CD4-positive, alpha-beta T cell treated with Interferon gamma for 1 hour (primary cell): Measurements from ENCODE around the gene TPCN2.

Source experiments
- DNase-seq: peaks from one replicate; pipeline ENCODE4 v3.0.0-alpha.2; 2020

TPCN2 gene

DNA sequence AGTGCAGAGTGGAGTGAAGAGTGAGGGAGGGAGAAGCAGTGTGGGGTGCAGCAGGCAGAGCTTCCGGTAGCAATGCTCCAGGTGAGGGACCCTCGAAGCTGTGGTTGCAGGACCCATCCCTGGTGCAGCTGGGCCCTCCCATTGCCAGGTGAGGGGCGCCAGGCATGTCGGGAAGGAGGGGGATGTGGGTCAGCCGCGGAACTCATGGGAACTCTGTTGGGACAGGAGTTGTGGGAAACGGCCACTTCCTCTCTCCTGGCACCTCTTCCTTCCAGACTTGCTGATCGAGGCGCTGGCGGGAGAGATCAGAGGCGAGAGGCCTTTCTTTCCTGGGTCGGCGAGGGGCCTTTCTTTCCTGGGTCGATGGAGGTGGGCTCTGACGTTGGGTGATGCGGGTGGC, 48.5 kb downstream of the TPCN2 start:
- DNase-seq, result no peak

DNA sequence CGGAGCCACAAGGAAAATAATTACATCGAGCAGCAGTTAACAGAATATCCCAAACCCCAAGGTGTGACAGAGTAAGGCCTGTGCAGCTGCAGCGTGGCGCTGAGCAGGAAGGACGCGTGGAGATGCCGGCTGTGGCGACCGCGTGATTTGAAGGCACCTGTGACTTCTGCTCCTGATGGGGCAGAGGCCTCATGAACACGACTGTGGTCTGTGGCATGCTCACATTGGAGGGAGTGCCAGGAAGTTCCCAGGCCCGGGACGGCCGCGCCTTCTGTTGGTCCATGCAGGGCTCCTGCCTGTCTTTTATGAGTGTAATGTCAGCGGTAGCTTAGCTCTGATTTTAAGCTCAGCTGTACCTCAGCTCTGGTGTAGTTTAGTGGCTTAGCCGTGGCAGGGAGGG, 50.4 kb downstream of the TPCN2 start:
- no peak for DNase-seq

DNA sequence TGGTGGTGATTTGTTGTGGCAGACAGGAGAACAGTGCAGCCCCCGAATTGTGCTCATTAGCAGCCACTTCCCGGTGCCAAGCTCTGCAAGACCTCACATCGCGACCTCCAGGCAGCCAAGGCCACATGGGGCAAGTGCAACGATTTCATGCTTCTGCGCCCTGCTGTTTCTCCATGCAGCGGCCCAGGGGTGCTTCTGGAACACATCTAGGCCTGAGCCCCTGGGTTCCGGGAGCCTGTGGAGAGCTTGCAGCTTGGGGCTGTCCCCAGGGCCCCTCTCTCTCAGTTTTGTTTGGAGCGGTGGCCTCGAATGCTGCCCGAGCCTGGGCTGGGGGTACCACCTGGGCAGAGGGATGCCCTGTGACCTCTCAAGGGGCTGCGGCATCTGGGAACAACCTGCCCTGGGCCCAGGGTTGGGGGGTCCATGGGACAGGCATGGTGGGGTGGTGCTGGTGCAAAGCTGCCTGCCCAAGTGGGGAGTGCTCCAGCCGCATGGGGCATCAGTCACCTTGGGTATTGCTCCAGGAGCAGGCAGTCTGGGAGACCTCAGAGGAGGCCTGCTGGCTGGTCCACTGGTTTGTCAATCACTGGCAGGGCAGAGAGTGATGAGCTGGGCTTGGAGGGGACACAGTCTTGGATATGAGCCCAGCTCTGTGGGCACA, 51.9 kb downstream of the TPCN2 start:
- no peak for DNase-seq

DNA sequence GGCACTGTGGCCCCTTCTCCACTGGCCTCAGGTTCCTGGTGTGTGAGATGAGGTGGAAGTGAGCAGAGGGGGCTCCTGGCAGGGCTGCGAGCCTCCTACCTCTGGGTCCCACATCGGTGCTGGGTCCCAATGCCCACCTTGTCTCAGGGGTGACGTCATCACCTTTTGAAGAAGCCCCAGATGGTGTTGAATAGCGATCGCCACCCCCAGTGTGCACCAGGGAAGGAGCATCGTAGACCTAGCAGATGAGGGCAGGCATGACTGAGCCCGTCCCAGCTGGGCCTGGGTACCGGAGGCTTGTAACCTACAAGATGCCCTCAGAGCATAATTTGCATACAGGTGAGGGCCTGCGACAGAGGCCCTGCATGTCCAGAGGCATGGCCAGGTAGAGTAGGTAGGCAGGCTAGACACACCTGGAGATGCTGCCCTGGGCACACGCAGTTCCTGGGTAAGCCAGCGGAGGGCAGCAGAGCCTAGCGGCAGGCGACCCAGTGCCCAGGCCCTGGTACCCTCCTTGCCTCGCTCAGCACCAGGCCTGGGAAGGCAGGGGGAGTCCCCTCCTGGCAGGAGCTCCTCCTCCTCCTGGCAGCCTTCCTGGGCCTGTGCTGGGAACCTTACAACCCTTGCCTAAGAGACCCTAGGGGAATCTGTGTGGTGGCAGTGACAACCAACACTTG, 52.5 kb downstream of the TPCN2 start:
- DNase-seq, result peak; percentile 68

DNA sequence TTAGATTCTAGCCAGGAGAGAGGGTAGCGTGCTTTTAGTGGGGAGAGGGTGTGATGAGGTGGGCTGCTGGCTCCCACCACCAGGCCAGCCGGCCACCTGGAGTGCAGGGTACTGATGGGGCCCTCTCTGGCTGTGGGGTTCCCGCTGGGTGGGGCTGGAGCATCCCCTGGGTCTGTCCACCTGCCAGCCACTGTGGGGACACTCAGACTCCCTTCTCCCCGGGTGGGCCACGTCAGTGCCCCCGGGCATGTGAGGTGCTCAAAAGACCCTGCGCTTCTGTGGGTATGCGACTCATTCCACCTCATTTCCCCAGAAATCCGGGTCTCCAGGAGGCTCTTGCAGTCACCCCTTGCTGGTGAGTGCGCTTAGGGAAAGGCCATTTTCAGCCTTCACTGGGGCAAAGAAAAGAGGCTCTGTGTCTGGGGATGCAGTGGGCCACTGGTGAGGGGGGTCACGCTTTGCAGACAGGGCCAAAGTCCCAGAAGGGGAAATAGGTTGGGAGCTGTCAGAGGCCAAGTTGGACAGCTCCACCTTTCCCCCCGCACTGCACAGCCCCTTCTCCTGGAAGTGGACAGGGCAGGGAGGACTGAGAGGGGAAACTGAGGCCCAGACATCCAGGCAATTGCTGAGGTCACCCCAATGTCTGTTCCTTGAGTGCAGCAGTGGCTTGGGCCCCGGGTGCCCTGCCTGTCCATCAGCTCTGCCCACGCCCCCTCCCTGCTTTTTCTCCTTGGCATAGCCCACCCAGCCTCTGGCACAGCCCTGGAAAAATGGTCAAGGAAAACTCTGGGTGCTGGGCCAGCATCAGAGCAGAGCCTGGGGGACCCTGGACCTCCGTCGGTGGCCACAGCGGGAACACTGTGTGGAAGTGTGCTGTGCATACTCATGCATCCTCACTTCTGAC, 53.3 kb downstream of the TPCN2 start:
- DNase-seq, result no peak

DNA sequence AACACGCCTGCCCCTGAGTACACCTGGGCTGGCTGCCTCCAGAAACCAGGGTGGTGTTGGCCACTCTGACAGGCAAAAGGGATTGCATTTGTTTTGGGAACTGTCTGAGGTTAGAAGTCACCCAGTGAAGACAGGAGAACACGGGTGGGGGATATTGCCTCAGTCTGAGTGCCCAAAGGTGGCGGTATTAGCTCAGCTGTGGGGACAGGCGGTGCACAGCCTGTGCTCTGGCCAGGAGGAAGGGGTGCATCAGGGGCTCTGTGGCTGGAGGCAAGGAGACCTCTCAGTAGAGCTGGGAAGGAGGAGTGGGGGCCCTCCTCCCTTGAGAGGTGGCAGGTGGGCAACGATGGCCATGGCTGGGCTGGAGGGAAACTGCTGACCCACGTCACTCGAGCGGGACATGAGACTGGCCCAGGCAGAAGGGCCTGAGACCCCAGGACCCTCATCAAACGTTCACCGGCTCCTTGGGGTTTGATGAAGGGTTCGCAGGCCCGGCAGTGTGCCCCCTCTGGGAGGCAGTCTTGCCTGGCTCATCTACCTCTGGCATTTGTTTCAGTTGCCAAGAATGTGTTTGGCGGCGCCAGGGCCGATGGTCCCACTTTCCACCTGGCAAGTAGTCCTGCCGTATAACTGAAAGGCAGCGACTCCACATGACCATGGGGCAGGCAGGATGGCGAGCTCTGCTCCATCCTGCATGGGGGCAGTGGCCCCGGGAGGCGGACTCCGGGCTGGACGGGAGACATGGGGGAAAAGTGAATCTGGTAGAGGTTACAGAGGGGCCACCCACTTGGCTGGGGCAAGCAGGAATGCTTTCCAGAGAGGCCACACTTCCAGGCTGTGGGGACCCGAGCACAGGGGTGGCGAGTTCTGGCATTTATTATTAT, 54.2 kb downstream of the TPCN2 start:
- DNase-seq, result no peak

DNA sequence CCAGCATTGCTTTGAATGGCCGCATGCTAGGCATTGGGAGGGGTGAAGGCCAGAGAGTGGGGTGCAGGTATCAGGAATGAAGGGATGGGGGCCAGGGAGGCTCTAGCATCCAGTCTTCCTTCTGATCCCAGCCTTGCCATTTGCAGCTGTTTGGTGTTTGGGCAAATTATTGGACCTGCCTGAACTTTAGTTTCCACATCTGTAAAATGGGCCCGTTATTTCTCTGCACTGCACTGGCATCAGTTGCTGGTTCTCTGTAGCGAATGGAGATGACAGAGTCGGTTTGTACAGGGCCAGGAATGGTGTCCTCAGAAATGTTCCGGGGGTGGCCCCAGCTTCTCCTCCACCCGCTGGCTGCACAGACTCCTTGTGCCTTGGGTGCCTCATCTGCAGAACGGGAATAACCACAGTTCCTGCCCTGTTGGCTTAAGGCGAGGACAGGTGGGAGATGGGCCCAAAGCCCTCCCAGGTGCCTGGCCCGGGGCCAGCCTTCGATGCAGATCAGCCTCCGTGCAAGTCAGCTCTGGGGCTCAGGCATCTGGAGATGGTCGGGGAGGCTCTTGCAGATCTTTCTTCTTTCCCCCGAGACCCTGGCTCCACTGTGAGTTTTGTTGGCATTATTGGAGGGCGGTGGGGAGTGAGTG, 55.6 kb downstream of the TPCN2 start:
- no peak for DNase-seq

DNA sequence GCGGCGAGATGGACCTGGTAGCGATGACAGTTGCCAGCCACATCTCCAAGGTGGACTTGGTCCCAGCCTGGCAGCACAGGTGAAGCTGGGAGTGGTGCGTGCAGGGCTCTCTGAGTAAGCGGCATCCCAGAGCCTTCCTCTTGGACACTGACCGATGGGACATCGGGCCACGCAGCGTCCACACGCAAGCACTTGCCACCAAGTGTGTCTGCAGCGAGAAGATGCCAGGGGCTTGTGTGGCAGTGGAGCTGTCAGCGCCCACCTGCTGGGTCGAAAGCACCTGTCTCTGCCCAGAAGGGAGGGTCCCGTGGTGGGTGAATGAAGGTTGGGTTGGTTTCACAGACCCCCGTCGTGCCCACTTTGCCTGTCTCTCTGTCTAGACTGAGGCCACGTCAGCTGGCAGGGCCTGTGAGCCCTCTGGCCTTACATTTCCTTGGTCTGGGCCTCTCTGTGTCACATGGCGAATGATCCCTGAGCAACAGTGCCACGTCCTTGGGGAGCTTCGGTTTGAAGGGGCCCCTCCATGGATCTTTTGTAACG, 56.2 kb downstream of the TPCN2 start:
- DNase-seq, result no peak

DNA sequence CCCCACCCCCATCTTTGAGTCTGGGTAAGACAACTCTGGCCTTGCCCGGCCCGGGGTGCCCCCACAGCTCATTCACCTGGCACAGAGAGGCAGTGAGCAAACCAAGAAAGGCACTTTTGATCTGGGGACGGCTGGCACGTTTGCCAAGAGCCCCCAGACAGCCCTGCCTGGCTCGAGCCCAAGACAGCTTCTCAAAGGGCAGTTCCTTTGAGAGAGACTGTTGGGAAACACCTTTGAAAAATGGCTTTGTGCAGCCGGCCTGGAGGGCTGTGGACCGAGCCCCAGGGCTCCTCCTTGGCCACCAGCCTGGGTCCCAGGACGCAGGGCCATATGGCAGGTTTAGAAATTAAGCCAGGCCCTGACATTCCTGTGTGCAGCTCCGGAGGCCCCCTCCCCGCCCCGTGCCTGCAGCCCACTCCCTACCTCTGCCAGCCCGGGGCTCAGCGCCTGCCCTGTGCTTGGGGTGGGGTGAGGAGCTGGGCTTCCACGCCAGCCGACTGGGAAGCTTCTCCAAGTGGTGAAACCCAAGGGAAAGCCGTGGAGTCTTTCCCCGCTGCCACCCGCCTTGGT, 56.8 kb downstream of the TPCN2 start:
- no peak for DNase-seq

DNA sequence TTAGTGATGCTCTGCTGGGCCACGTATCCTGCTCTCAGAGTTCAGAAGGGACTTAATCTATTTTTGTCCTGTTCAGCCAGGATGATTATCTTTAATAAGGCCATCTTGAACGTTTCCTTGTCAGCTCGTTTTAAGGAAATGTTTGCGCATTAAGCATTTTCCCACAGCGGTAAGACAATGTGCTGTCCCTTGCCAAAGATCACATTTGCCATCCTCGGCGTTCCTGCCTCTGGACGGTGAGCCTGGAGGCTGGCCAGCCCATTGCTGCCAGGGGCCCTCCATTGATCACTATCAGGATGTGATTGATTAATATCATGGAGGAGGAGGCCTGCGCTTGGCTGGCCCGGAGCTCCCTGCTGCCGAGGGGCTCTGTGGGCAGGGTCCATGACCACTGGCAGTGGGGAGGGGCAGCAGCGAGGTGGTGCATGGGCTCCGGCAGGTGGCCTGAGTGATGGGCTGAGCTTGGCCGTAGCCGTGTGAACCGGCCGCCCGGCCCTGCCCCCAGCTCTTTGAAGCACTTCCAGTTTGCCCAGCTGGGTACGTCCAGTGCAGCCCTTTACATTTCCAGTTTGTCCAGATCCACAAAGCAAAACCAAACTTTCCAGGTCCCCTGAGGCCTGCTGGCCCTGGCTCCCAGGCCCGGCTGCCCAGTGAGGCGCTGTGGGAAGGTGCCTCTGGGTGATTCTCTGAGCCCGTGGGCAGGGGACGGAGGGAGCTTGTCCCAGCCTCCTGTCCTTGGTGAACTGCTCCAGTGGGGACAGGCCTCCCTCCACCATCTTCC, 57.5 kb downstream of the TPCN2 start:
- no peak for DNase-seq

DNA sequence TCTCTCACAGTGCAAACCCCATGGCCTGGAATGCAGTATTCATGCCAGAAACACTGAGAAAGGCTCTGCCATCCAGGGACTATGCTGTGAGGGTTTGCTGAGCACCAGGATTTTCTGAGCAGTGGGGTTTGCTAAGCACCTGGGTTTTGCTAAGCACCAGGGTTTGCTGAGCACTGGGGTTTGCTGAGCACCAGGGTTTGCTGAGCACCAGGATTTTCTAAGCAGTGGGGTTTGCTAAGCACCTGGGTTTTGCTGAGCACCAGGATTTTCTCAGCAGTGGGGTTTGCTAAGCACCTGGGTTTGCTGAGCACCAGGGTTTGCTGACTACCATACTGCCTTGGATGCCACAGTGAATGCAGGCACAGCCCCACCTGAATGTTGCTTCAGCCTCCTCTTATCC, 58.7 kb downstream of the TPCN2 start:
- no peak for DNase-seq

DNA sequence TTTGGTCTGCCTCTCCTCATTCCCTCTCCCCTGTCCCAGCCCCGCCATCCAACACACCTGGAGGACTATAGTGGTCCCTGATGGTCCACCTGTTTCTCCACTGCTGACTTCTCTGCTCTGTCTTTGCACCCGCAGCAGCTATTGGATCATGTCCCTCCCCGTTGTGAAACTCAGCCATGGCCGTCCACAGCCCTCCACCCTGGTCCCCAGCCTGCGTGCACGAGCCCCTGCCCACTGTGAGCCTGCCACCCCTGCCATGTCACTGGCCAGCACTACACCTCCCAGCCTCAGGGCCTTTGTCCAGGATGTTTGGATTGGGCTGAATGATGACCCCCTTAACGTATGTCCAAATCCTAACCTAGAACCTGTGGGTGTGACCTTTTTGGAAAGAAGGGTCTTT, 59.3 kb downstream of the TPCN2 start:
- no peak for DNase-seq

DNA sequence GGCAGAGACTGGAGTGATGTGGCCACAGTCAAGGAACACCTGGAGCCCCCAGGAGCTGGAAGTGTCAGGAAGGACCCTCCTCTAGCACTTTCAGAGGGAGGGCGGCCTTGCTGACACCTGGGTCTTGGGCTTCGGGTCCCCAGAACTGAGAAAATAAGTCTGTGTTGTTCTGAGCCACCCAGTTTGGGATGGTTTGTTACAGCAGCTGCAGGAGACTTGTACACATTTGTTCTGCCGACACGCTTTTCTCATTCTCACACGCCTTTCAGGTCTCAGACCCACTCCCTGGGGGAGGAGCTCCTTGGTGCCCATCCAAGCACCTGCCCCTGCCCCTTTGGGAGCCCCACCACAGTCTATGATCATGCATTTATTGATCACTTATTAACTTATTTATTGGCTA, 59.8 kb downstream of the TPCN2 start:
- DNase-seq, result no peak

DNA sequence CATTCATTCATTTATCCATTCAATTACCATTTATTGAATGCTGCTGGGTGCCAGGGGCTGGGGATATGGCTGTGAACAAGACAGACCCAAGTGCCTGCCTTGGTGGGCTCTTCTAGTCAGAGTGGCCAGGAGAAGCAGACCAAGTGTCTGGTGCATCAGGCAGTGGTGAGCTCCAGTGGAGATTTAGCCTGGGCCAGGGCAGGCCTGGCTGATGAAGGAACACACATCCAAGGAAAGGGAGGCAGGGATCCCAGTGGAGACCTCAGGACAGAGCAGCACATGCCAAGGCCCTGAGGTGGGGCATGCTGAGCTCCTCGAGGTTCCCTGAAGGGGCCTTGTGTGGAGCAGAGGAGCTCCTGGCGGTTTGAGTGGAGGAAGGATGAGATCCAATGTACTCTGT, 60.4 kb downstream of the TPCN2 start:
- no peak for DNase-seq

DNA sequence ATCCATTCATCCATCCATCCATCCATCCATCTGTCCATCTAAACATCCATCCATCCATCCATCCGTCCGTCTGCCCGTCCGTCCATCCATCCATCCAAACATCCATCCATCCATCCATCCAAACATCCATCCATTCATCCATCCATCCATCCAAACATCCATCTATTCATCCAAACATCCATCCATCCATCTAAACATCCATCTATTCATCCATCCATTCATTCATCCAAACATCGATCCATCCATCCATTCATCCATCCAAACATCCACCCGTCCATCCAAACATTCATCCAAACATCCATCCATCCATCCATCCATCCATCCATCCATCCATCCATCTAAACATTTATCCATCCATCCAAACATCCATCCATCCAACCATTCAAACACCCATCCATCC, 61.7 kb downstream of the TPCN2 start:
- no peak for DNase-seq

DNA sequence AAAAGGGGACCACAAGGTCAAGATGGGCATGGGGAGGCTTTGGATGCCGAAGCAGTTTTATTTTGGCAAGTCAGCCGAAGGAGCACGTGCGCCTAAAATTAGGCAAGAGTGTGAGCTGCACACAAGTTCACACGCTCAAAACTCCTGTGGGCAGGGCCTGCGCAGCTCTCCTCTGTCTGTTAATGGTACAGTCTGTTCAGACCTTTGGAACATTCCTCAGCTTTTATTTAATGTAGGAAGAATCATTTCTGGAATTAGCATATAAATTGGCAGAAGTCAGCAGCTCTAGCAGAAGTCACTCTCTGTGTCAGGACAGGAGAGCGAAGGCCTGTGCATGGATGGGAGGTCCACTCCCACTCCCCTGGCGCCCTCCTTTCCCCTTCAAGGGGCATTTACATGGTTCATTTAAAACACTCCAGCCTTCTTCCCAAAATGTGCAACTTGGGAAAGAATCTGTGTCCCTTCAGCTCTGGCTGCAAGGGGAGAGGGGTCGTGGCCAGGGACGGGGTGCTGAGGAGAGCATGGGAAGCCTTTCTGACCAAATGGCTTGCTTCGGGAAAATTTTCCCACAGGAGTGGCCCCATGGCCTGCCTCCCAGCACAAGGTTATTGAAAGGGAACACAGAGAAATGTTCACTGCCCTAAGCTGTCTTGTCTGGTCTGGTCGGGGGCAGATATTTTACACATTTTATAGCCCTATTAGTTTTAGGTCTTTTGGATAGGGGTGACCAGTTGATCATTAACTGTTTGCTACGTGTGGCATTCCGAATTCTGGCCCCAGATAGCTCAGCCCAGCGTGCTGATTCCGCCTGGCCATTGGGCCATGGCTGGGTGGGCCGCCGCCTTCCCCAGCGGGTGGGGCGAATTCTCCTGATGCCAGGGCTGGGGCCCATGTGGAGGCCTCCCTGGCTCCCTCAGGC, 63.2 kb downstream of the TPCN2 start:
- no peak for DNase-seq

DNA sequence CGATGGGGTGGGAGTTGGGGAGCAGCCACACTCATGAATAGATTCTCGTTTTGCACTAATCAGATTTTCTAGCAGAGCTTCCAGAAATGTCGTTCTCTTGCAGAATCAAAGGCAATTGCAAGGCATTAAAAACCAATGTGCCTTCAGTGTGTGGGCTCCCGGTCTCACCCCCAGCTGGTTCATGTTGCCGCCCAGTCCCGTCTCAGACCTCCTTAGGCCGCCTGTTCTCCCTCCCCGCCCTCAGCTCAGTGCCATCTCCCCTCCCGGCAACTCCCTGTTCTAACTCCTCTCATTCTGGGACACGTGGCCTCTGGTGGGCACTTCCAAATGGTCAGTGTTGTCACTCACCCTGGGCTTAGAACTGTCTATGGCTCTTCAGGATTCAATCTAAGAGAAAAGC, 64.5 kb downstream of the TPCN2 start:
- no peak for DNase-seq

DNA sequence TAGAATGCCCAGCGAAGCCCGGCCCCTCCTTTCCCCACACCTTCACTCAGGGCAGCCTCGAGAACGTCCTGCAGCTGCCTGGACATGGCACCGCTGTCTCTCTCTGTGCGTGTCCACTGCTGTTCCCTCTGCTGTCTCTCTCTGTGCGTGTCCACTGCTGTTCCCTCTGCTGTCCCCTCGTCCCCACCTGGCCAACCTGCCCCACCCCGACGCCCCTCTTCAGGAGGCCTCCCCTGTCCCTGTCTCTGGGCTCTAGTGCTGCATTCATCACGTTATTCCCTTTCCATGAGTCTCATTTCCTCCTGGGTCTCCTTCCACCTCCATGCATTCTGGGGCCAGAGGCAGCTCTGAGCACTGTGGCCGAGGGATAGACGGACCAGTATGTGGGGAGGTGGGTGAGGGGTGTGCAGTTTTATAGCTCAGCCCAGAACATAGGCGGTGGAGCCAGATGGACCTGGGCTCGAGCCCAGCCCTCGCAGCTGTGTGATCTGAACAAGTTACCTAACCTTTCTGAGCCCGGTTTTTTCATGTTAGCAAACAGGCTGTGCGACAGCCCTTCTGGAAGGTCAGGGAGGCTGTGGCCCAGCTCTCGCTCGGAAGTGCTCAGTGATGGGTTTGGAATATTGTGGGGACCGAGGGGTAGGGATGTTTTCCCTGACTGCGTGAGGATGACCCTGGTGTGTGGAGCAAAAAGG, 65.1 kb downstream of the TPCN2 start:
- DNase-seq, result no peak

DNA sequence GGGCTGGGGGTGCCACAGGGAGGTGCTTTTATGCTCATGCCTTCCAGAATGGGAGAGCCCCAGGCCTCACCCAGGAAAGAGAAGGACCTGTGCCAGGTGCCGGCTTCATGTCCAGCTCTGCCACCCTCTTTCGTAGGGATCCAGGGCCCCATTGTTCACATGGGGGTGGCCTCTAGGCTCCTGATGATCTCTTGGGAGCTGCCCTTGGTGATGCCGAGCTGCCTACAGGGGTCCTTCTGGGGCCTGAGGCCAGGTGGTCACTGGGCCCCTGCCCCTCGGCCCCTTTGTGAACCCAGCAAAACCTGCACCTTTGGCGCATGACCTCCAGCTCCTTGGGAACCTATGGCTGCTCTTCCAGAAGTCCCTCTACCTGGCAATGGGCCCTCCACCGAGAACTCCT, 65.6 kb downstream of the TPCN2 start:
- DNase-seq, result no peak
